ENCODE data around the gene ZNF418. TPM values are rescaled to one million over a fixed set of nuclear protein-coding genes. Genes with fewer than 3 reads are reported as not detected.

The ZNF418 gene
- total RNA-seq (10 to 100 TPM; 16.6 to 22.0 TPM), polyA plus RNA-seq (ENCODE audit: insufficient read depth, low read depth, low replicate concordance) (10.4 TPM)
- long read RNA-seq, donor 1, partial matches to known transcripts, result 0 of 1 reads
- long read RNA-seq, donor 1, other reads (novel, unspliced or antisense), result 0 of 1 reads
- long read RNA-seq, donor 2, result 0 reads

- no peak for TF ChIP-seq POLR2A (IDR thresholded peaks at IDR 0.05)
- no peak for TF ChIP-seq CTCF (IDR thresholded peaks at IDR 0.05)
- peak within 1 kb of the TSS; percentile 71 to 88 for H3K4me3 ChIP-seq
- no peaks in the 10 kb centered on the region for H3K4me1 ChIP-seq
- WGBS, 2 donors, result 3 to 4% methylated on average over 40 to 45 of the region's 54 CpGs
- intact Hi-C loops (cut with DNase I; ENCODE audit: low total_unique reads), result no loop called here
- H3K27me3 ChIP-seq, result no peaks in the 10 kb centered on the region
- no peaks in the 10 kb centered on the region for H3K36me3 ChIP-seq (ENCODE audit: low read depth, missing control alignments)
- H3K27ac ChIP-seq, result peak within 1 kb of the TSS; percentile 80 to 81
- DNase-seq, result peak; percentile 91
- no peaks in the 10 kb centered on the region for H3K9me3 ChIP-seq
Measured at GRCh38 chr19:57934820-57935665, at the start of gene ZNF418. ZNF418 (minus strand) TSS chr19:57935402; CDS start chr19:57933822, 1,580 bp downstream.

- 96 to 99% methylated on average over 3 of the region's 3 CpGs for WGBS, 2 donors
- Histone ChIP-seq H3K9me3 (peaks cover 4% of the 10 kb centered on the region), H3K27ac (no peak overlapping the region), H3K4me1 (no peaks in the 10 kb centered on the region), H3K4me3 (no peak overlapping the region), H3K36me3 (ENCODE audit: low read depth, missing control alignments) (no peaks in the 10 kb centered on the region), H3K27me3 (no peaks in the 10 kb centered on the region)
- DNase-seq, result no peak
- TF ChIP-seq POLR2A (IDR thresholded peaks at IDR 0.05), result no peak
- TF ChIP-seq CTCF (IDR thresholded peaks at IDR 0.05), result no peak
- intact Hi-C loops (cut with DNase I; ENCODE audit: low total_unique reads), result no loop called here
Measured at GRCh38 chr19:57978586-57979289, 43.5 kb upstream of the ZNF418 start.

DNA sequence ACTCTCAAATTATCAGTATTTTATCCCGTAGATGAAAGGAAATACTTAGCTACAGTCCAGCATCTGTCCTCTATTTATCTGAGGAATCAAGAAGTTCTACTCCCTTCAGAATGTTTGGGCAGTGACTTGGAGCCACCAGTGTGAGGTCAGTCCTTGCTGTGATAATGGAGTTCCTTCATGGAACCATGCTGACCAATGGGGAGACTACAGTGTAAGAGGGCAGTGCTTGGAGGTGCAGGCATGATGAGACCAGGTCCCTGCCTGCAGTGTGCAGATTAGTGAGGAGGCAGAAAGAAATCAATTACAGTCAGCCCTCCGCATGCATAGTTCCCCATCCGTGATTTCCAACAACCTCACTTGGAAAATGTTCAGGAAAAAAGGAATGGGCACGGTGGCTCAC, 39.2 kb upstream of the ZNF418 start, which contains the start of gene C19orf18:
TSS of gene C19orf18 (minus strand) at position 101 of the 400 bp plus-strand sequence. CDS start 102 bp downstream, outside the sequence.
- TF ChIP-seq POLR2A (IDR thresholded peaks at IDR 0.05) (no peak), CTCF (IDR thresholded peaks at IDR 0.05) (no peak)
- no peaks in the 10 kb centered on the region for H3K27me3 ChIP-seq
- no peak within 1 kb of the TSS for H3K27ac ChIP-seq
- H3K4me3 ChIP-seq, result no peak within 1 kb of the TSS
- no peak for DNase-seq
- peaks cover 4% of the 10 kb centered on the region for H3K9me3 ChIP-seq
- intact Hi-C loops (cut with DNase I; ENCODE audit: low total_unique reads), result no loop called here
- no peaks in the 10 kb centered on the region for H3K4me1 ChIP-seq
- 82 to 95% methylated on average over 4 of the region's 4 CpGs for WGBS, 2 donors
- no peaks in the 10 kb centered on the region for H3K36me3 ChIP-seq (ENCODE audit: low read depth, missing control alignments)

DNA sequence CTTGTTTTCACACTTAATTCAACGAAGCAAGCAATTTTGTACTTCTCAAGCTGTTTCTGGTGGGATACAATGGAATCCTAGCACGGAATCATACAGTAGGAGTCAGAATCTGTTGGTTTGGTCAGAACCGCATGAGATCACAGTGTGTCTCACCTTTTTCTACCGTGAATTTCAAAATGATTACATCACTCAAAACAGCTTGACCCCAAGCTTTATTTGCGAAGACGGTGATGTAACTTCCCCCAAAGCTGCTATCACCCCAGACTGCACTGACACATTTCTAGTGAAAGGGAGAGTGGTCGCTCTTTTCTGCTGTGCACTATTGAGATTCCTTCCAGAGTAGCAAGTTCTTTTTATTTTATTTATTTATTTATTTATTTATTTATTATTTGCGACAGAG, 29.6 kb upstream of the ZNF418 start:
- H3K27ac ChIP-seq, result no peak overlapping the region
- TF ChIP-seq POLR2A (IDR thresholded peaks at IDR 0.05) (no peak), CTCF (IDR thresholded peaks at IDR 0.05) (no peak)
- H3K36me3 ChIP-seq (ENCODE audit: low read depth, missing control alignments), result no peaks in the 10 kb centered on the region
- intact Hi-C loops (cut with DNase I; ENCODE audit: low total_unique reads), result no loop called here
- no peaks in the 10 kb centered on the region for H3K9me3 ChIP-seq
- H3K27me3 ChIP-seq, result no peaks in the 10 kb centered on the region
- no peaks in the 10 kb centered on the region for H3K4me1 ChIP-seq
- DNase-seq, result no peak
- WGBS, 2 donors, result 84 to 95% methylated on average over 8 of the region's 8 CpGs
- no peak overlapping the region for H3K4me3 ChIP-seq

All from testis (tissue), 5 donors.